ENCODE measurements around the gene NFKBIL1. TPM values are rescaled to one million over a fixed set of nuclear protein-coding genes. Genes with fewer than 3 reads are reported as not detected.
A peak's percentile ranks its signal among the peaks of the same experiment; 100 is the strongest.

NFKBIL1 gene
- total and polyA plus RNA-seq, 9 of the 15 experiments (the other 6 are each of a cell fraction or from before 2014, with no cell fraction given): 0.49 to 33.1 (median 7.6) TPM

DNA sequence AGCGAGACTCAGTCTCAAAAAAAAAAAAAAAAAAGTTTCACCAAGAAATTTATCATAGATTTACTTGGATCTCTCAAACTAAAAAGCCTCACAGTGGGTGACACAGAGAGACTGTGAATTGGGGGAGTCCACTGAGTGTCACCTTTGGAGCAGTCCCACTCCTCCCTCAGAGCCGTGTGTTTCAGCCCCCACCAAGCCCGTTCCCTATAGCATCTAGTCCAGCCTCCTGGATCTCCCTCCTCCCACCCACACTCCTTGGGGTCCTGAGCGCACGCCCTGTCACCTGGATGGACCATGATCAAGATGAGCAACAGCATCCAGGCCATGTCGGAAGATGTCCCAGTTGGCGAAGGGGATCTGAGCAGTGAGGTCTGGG lies 45.0 kb downstream of the NFKBIL1 start (continued):
- TF ChIP-seq, protein P1, sequence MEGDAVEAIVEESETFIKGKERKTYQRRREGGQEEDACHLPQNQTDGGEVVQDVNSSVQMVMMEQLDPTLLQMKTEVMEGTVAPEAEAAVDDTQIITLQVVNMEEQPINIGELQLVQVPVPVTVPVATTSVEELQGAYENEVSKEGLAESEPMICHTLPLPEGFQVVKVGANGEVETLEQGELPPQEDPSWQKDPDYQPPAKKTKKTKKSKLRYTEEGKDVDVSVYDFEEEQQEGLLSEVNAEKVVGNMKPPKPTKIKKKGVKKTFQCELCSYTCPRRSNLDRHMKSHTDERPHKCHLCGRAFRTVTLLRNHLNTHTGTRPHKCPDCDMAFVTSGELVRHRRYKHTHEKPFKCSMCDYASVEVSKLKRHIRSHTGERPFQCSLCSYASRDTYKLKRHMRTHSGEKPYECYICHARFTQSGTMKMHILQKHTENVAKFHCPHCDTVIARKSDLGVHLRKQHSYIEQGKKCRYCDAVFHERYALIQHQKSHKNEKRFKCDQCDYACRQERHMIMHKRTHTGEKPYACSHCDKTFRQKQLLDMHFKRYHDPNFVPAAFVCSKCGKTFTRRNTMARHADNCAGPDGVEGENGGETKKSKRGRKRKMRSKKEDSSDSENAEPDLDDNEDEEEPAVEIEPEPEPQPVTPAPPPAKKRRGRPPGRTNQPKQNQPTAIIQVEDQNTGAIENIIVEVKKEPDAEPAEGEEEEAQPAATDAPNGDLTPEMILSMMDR (IDR thresholded peaks at IDR 0.05 in 2 of 3, conservative IDR thresholded peaks at IDR 0.05 in 1 of 3; ENCODE audit: insufficient read depth in 2 of 3, low read depth in 1 of 3, low read length in 3 of 3): 0 out of 6 replicates have a peak, but pooled peaks of 1 of the 3 experiments have one; percentile 15

DNA sequence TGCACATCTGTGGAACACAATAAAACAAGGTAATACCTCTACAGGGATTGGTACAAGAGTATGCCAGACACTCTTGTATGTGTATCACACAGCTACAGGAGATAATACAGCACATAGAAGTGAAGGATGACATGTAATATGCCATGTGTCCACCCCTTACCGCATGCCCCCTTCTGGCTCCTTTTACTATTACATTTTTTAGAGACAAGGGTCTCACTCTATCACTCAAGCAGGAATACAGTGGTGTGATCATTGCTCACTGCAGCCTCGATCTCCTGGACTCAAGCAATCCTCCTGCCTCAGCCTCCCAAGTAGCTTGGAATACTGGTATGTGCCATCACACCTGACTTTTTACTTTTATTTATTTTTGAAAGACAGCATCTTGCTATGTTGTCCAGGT lies 49.6 kb downstream of the NFKBIL1 start:
- DNase-seq (ENCODE audit: extremely low read depth in 1 of 4, low spot score in 3 of 4): peak; percentile 72 to 76 (median 74)
- peaks cover 7 to 16% of the 10 kb centered on the region in 2 experiments; a peak in 3 of 5 replicates for H3K4me1 ChIP-seq (replicated peaks in 1 of 2; ENCODE audit: control insufficient read depth in 2 of 2, insufficient read depth in 2 of 2, low read length in 2 of 2)
- no peaks in the 10 kb centered on the region for H3K36me3 ChIP-seq (ENCODE audit: control insufficient read depth, insufficient read depth, low read length)
- no TSS peak for BruUV-seq (replicated peaks)
- no peak overlapping the region for H3K4me2 ChIP-seq (ENCODE audit: insufficient read depth, low read length)
- no peaks in the 10 kb centered on the region for H3K79me2 ChIP-seq (ENCODE audit: control insufficient read depth, insufficient read depth, low read length)
- POLR2A ChIA-PET: interaction anchor here (0.7 to 3.8 kb wide), 9 partner anchors 10 to 111 kb away, joined by 3 to 22 read pairs (median 6); partner anchors contain the start of genes ATP6V1G2, DDX39B, LTB and NFKBIL1
- CTCF ChIA-PET (ENCODE audit: low intra/inter-chr PET ratio): interaction anchor here (0.6 to 5.1 kb wide), 7 partner anchors 16 to 202 kb away, joined by 3 to 78 read pairs (median 7); partner anchors contain the start of genes ATP6V1G2 and NFKBIL1
- 3% methylated on average over 2 of the region's 2 CpGs for WGBS (ENCODE audit: insufficient coverage, low coverage, missing lambda C conversion rate)
- H3K9me1 ChIP-seq (ENCODE audit: control insufficient read depth, insufficient read depth, low read length): peaks cover 3% of the 10 kb centered on the region
- intact Hi-C loops (cut with micrococcal nuclease): loop anchor here (5.0 kb wide), 1 partner anchor 200 kb away; no protein-coding TSS in a partner anchor
- peak; percentile 86 for ATAC-seq
- no peak overlapping the region for H3K9ac ChIP-seq (ENCODE audit: insufficient read depth in 1 of 2, low read depth in 2 of 2, low read length in 2 of 2)
- no peaks in the 10 kb centered on the region for H3K9me3 ChIP-seq (replicated peaks; ENCODE audit: control insufficient read depth, insufficient read depth, low read depth, low read length)
- H3K27me3 ChIP-seq (ENCODE audit: control insufficient read depth in 2 of 2, insufficient read depth in 2 of 2, low read length in 2 of 2): no peaks in the 10 kb centered on the region
- no peak overlapping the region for H3K4me3 ChIP-seq
- no peak overlapping the region for H3K27ac ChIP-seq (ENCODE audit: extremely low read depth, low read depth, low read length)
- in situ Hi-C loops (cut with MboI): loop anchor here (5.0 kb wide), 1 partner anchor 50 kb away; the partner anchor contains the start of genes ATP6V1G2 and NFKBIL1
- no peak overlapping the region for H2AFZ ChIP-seq (ENCODE audit: low read depth, low read length)
- H4K20me1 ChIP-seq (replicated peaks; ENCODE audit: control insufficient read depth, insufficient read depth, low read length): no peaks in the 10 kb centered on the region
- FAIRE-seq: no peak
- no peak for TF ChIP-seq ZNF41 (CRISPR knock-in tag; conservative IDR thresholded peaks at IDR 0.05)
- TF ChIP-seq FOXA1 (IDR thresholded peaks at IDR 0.05; ENCODE audit: borderline replicate concordance): no peak
- no peak for TF ChIP-seq KLF1 (tag; IDR thresholded peaks at IDR 0.05)
- no peak for TF ChIP-seq ZNF133 (CRISPR knock-in tag; IDR thresholded peaks at IDR 0.05)
- TF ChIP-seq GATAD2A (IDR thresholded peaks at IDR 0.05): no peak
- TF ChIP-seq HDAC2 (IDR thresholded peaks at IDR 0.05): 0 out of 2 replicates have a peak, but pooled peaks have one; percentile 38
- no peak for TF ChIP-seq ZNF436 (CRISPR knock-in tag; IDR thresholded peaks at IDR 0.05)
- TF ChIP-seq PHB2 (IDR thresholded peaks at IDR 0.05; ENCODE audit: low read depth): no peak
- TF ChIP-seq, protein P2, sequence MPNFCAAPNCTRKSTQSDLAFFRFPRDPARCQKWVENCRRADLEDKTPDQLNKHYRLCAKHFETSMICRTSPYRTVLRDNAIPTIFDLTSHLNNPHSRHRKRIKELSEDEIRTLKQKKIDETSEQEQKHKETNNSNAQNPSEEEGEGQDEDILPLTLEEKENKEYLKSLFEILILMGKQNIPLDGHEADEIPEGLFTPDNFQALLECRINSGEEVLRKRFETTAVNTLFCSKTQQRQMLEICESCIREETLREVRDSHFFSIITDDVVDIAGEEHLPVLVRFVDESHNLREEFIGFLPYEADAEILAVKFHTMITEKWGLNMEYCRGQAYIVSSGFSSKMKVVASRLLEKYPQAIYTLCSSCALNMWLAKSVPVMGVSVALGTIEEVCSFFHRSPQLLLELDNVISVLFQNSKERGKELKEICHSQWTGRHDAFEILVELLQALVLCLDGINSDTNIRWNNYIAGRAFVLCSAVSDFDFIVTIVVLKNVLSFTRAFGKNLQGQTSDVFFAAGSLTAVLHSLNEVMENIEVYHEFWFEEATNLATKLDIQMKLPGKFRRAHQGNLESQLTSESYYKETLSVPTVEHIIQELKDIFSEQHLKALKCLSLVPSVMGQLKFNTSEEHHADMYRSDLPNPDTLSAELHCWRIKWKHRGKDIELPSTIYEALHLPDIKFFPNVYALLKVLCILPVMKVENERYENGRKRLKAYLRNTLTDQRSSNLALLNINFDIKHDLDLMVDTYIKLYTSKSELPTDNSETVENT (CRISPR knock-in tag; IDR thresholded peaks at IDR 0.05): no peak
- TF ChIP-seq, protein P3, sequence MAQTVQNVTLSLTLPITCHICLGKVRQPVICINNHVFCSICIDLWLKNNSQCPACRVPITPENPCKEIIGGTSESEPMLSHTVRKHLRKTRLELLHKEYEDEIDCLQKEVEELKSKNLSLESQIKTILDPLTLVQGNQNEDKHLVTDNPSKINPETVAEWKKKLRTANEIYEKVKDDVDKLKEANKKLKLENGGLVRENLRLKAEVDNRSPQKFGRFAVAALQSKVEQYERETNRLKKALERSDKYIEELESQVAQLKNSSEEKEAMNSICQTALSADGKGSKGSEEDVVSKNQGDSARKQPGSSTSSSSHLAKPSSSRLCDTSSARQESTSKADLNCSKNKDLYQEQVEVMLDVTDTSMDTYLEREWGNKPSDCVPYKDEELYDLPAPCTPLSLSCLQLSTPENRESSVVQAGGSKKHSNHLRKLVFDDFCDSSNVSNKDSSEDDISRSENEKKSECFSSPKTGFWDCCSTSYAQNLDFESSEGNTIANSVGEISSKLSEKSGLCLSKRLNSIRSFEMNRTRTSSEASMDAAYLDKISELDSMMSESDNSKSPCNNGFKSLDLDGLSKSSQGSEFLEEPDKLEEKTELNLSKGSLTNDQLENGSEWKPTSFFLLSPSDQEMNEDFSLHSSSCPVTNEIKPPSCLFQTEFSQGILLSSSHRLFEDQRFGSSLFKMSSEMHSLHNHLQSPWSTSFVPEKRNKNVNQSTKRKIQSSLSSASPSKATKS (CRISPR knock-in tag; IDR thresholded peaks at IDR 0.05): no peak
- no peak for TF ChIP-seq ZNF212 (CRISPR knock-in tag; IDR thresholded peaks at IDR 0.05)
- no peak for TF ChIP-seq ZBTB7A (IDR thresholded peaks at IDR 0.05; ENCODE audit: borderline replicate concordance, control insufficient read depth, low read depth, low read length)
- TF ChIP-seq ZNF586 (CRISPR knock-in tag; conservative IDR thresholded peaks at IDR 0.05): no peak
- TF ChIP-seq MAFG (tag; conservative IDR thresholded peaks at IDR 0.05): no peak
- TF ChIP-seq COPS2 (conservative IDR thresholded peaks at IDR 0.05): no peak
- no peak for TF ChIP-seq ZEB2 (IDR thresholded peaks at IDR 0.05)
